Calu3 (cell line): ENCODE measurements around the gene PPP2R2C. TPM values are rescaled to one million over a fixed set of nuclear protein-coding genes. Genes with fewer than 3 reads are reported as not detected.

Experiments used
- BruUV-seq: library from RNA; stranded (reverse); fragments of 400-500 nt; replicated peaks from 2 replicates; lab custom pipeline; 2021; lab: Mats Ljungman, UMichigan
- CTCF ChIA-PET: fragments of 300-600 bp; sonication (Branson Sonifier 250); formaldehyde crosslinking; loops from one replicate; lab custom pipeline; 2022; ENCODE audit warnings: antibody characterized with exemption; lab: Charles Lee
- DNase-seq: peaks from one replicate; pipeline ENCODE4 v3.0.0; 2022
- H3K27ac Mint-ChIP-seq: one replicate; pipeline ENCODE4 v1.8.0; 2022; ENCODE audit warnings: mixed read lengths; ENCODE audit not compliant: unreplicated experiment
- H3K27me3 Mint-ChIP-seq: one replicate; pipeline ENCODE4 v1.8.0; 2022; ENCODE audit warnings: mixed read lengths; ENCODE audit not compliant: unreplicated experiment
- H3K36me3 Mint-ChIP-seq: one replicate; pipeline ENCODE4 v1.8.0; 2022; ENCODE audit warnings: mild to moderate bottlenecking, moderate library complexity, mixed read lengths; ENCODE audit not compliant: insufficient read depth, unreplicated experiment
- H3K4me1 Mint-ChIP-seq: one replicate; pipeline ENCODE4 v1.8.0; 2022; ENCODE audit warnings: mild to moderate bottlenecking, low read depth, mixed read lengths; ENCODE audit not compliant: unreplicated experiment
- H3K4me3 Mint-ChIP-seq: one replicate; pipeline ENCODE4 v1.8.0; 2022; ENCODE audit warnings: mild to moderate bottlenecking, low read depth, moderate library complexity, mixed read lengths; ENCODE audit not compliant: unreplicated experiment
- H3K9me3 Mint-ChIP-seq: one replicate; pipeline ENCODE4 v1.8.0; 2022; ENCODE audit warnings: low read depth, mixed read lengths; ENCODE audit not compliant: unreplicated experiment
- intact Hi-C: fragments of 100-400 bp; cut with micrococcal nuclease; formaldehyde crosslinking; loops from one replicate; pipeline ENCODE4 v1.10.0; 2022; ENCODE audit not compliant: unreplicated experiment
- total RNA-seq: library from RNA; stranded (reverse); gene quantifications from 2 replicates; pipeline ENCODE4 v1.2.3, GENCODE V29; 2022
- TF ChIP-seq, protein P1 (sequence below): fragments of 200-600 bp; IDR thresholded peaks from one replicate; pipeline ENCODE4 v1.8.0; 2022; ENCODE audit warnings: antibody characterized with exemption; ENCODE audit not compliant: unreplicated experiment

PPP2R2C gene
- total RNA-seq, 1 experiment from 2014 or later: 9.4 TPM

DNA sequence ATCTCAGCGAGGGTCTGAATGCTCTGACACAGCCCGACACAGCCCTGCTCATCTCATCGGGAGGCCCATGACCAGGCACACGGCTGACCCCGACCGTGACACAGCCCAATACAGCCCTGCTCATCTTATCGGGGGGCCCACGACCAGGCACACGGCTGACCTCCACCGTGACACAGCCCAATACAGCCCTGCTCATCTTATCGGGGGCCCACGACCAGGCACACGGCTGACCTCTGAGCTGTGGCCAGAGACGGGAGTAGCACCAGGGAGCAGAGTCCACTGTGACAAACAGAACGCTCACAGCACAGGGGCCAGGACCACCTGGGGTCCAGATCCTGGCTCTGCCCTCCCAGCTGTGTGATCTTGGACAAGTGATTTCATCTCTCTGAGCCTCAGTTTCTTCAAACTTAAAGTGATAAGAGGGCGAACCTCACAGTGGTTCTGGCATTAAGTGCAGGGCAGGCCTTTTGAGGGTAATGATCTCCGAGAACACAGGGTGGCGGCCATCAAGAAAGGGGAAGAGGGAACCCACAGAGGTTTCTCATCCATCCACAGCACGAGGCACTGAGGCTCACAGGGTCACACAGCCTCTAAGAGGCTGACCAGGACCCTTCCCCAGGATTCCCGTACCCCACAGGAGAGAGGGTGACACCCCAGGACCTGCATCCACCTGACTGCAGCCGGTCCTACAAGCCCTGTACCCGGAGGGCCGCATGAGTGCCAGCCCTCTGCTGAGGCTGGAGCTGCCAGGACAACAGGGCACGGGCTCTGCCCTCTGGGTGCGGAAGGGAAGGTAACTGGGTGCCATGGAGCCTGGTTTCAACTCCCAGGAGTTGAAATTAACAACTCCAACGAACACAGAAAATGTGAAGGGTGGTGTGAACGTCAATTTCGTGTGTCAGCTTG is 142.7 kb downstream of the PPP2R2C start:
- TF ChIP-seq, protein P1, sequence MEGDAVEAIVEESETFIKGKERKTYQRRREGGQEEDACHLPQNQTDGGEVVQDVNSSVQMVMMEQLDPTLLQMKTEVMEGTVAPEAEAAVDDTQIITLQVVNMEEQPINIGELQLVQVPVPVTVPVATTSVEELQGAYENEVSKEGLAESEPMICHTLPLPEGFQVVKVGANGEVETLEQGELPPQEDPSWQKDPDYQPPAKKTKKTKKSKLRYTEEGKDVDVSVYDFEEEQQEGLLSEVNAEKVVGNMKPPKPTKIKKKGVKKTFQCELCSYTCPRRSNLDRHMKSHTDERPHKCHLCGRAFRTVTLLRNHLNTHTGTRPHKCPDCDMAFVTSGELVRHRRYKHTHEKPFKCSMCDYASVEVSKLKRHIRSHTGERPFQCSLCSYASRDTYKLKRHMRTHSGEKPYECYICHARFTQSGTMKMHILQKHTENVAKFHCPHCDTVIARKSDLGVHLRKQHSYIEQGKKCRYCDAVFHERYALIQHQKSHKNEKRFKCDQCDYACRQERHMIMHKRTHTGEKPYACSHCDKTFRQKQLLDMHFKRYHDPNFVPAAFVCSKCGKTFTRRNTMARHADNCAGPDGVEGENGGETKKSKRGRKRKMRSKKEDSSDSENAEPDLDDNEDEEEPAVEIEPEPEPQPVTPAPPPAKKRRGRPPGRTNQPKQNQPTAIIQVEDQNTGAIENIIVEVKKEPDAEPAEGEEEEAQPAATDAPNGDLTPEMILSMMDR: no peak
- Mint-ChIP-seq H3K27ac (no peak overlapping the region), H3K36me3 (peaks cover 4% of the 10 kb centered on the region), H3K27me3 (peaks cover 2% of the 10 kb centered on the region), H3K4me3 (no peak overlapping the region), H3K9me3 (no peaks in the 10 kb centered on the region), H3K4me1 (no peaks in the 10 kb centered on the region)
- intact Hi-C loops: no loop called here
- CTCF ChIA-PET: interaction anchor here (1.6 to 2.4 kb wide), 2 partner anchors 14 to 217 kb away, joined by 3 to 8 read pairs; no protein-coding TSS in a partner anchor
- no TSS peak for BruUV-seq
- no peak for DNase-seq

DNA sequence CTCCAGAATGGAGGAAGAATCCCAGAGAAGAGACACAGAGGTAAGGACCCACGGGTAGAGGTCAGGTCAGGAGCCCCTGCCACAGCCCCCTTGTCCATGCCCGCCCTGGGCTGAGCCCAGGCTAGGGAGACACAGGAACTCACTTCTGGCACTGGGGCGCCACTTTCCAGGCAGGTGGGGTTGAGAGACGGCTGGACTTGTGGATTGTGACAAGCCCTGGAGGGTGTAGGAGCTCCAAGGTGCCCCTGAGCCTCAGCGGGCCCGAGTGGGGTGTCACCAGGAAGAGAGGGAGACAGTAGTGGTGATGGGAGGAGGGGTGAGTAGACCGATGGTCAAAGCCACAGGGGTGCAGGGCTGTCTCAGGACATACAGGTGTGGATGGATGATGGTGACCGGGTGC is 143.9 kb downstream of the PPP2R2C start:
- BruUV-seq: no TSS peak
- no peak overlapping the region for H3K4me3 Mint-ChIP-seq
- CTCF ChIA-PET: interaction anchor here (1.4 kb wide), 1 partner anchor 330 kb away, joined by 5 read pairs; no protein-coding TSS in a partner anchor
- H3K36me3 Mint-ChIP-seq: no peaks in the 10 kb centered on the region
- intact Hi-C loops: no loop called here
- H3K27me3 Mint-ChIP-seq: no peaks in the 10 kb centered on the region
- no peak for DNase-seq
- H3K27ac Mint-ChIP-seq: no peak overlapping the region
- TF ChIP-seq, protein P1: no peak
- H3K9me3 Mint-ChIP-seq: no peaks in the 10 kb centered on the region
- no peaks in the 10 kb centered on the region for H3K4me1 Mint-ChIP-seq

DNA sequence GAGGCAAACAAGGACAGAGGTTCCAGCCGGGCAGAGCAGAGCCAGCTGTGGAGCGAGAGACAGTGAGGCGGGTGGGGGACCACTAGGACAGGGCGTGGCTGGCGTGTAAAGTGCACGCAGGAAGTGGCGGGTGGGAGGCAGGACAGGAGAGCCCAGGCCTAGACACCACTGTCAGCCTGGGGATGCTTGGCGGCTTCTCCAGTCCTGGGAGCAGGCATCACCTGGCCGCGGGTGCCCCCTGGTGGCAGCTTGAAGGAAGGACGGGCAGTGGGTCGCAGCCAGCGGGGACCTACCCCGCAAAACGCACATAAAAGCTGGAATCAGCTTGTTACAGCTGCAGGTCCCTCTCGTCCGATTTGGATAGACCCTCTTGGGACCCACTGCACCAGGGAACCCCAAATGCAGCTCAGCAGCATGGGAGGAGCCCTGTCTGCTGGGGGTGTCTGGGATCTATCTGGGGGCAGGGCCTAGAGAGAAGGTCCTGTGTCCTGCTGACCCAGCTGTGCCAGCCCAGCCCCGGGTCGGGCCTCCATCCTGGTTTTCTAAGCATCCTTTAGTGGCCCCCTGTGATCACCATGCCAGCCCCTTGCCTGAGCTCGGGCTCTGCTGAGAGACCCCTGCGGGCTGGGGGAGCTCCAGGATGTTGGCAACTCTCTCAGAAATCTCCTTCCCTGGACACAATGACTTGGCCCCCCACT is 145.0 kb downstream of the PPP2R2C start:
- BruUV-seq: no TSS peak
- Mint-ChIP-seq H3K4me3 (no peak overlapping the region), H3K4me1 (no peaks in the 10 kb centered on the region), H3K27ac (no peak overlapping the region), H3K27me3 (no peaks in the 10 kb centered on the region), H3K9me3 (no peaks in the 10 kb centered on the region), H3K36me3 (no peaks in the 10 kb centered on the region)
- intact Hi-C loops: loop anchor here (1.0 kb wide), 1 partner anchor 77 kb away; no protein-coding TSS in a partner anchor
- TF ChIP-seq, protein P1: peak; percentile 64
- CTCF ChIA-PET: interaction anchor here (0.5 to 2.2 kb wide), 6 partner anchors 63 to 796 kb away, joined by 3 to 26 read pairs (median 6); no protein-coding TSS in a partner anchor
- peak; percentile 84 for DNase-seq

DNA sequence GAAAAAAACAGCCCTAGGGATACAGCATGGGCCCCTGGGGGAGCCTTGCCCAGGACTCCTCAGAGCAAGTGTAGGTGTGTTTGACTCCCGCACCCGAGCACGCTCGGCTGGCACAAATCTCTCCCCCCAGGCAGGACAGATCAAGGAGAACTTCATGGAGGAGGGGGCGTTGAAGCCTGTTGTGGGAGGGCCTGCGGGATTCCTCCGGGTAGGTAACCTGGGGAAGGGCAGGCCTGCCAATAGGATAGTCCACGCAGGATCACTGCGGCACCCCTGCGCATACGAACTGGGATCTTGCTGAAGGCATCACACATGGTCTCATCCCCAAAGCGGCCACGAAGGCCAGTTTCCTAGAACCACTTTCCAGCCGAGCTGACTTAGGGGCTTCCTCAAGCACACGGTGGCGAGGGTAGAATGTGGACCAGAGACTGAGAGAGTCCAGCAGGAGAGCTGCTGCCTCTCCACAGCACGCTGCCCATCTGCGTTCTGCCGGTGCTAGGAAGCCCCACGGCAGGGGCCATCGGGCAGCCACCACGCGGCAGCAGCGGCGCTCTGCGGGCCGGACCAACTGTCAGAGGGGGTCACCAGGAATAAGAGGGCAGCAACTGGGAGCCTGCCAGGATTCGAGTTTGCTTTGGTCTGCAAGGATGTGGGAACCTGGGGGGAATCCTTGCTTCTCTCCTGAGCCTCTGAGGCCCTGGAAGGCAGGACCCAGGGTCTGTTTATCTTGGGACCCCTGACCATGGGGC is 145.9 kb downstream of the PPP2R2C start:
- H3K27ac Mint-ChIP-seq: no peak overlapping the region
- H3K9me3 Mint-ChIP-seq: no peaks in the 10 kb centered on the region
- intact Hi-C loops: loop anchor here (1.0 kb wide), 1 partner anchor 76 kb away; no protein-coding TSS in a partner anchor
- TF ChIP-seq, protein P1: no peak
- H3K36me3 Mint-ChIP-seq: no peaks in the 10 kb centered on the region
- H3K4me3 Mint-ChIP-seq: no peak overlapping the region
- no TSS peak for BruUV-seq
- no peaks in the 10 kb centered on the region for H3K4me1 Mint-ChIP-seq
- DNase-seq: no peak
- CTCF ChIA-PET: interaction anchor here (0.6 to 2.2 kb wide), 4 partner anchors 62 to 187 kb away, joined by 3 to 26 read pairs (median 8); no protein-coding TSS in a partner anchor
- H3K27me3 Mint-ChIP-seq: no peaks in the 10 kb centered on the region
